GM12878 (cell line): ENCODE measurements around the gene IGSF1. TPM values are rescaled to one million over a fixed set of nuclear protein-coding genes. Genes with fewer than 3 reads are reported as not detected.

Experiments used
- IRF3 ChIP-seq: fragments of 450-650 bp; IDR thresholded peaks from 2 replicates; pipeline ENCODE4 v1.6.1; 2014; ENCODE audit warnings: mild to moderate bottlenecking
- NR2C2 ChIP-seq: IDR thresholded peaks from 2 replicates; pipeline ENCODE4 v1.6.1; 2011; ENCODE audit warnings: borderline replicate concordance, low read depth; ENCODE audit not compliant: control insufficient read depth, insufficient read length
- PBX3 ChIP-seq: IDR thresholded peaks from 2 replicates; pipeline ENCODE4 v1.6.1; 2011; ENCODE audit warnings: mild to moderate bottlenecking, low read depth, low read length, moderate library complexity; ENCODE audit not compliant: insufficient replicate concordance
- SMC3 ChIP-seq: IDR thresholded peaks from 2 replicates; pipeline ENCODE4 v1.6.1; 2011; ENCODE audit warnings: low read length, improper control_type of control experiment, borderline replicate concordance
- ZNF592 ChIP-seq: fragments of 450-650 bp; IDR thresholded peaks from 2 replicates; pipeline ENCODE4 v1.6.1; 2017; ENCODE audit warnings: mild to moderate bottlenecking, moderate library complexity
- polyA plus RNA-seq, 11 experiments: library from polyadenylated mRNA; depleted of rRNA in 4 of 11; unstranded in 6 of 11; stranded (reverse) in 5 of 11; fragments of >200 nt; fragmentation: Nextera tagmentation in 4 of 11; fragmentation: Illumina TruSeq in 1 of 11; extraction: Ambion mirVana in 4 of 11; extraction: Trizol in 1 of 11; gene quantifications; 1 replicate in 1 of 11; 2 replicates in 10 of 11; pipeline versions ENCODE4 v1.2.1 to v1.2.3, GENCODE V29; 2011 to 2016; ENCODE audit warnings: inconsistent platforms in 2 of 11, missing spikeins in 2 of 11, low read depth in 1 of 11
- total RNA-seq, 4 experiments: library from RNA; depleted of rRNA in 3 of 4; stranded (reverse); fragments of >200 nt in 3 of 4; fragmentation: Illumina TruSeq in 1 of 4; extraction: Trizol in 1 of 4; gene quantifications; 2 replicates each; pipeline versions ENCODE4 v1.2.1 to v1.2.3, GENCODE V29; 2013 to 2021

IGSF1 gene
- total and polyA plus RNA-seq, 10 of the 15 experiments (the other 5 are each of a cell fraction or from before 2014, with no cell fraction given), result 0.04 to 0.08 TPM; not detected in 8

GRCh38 chrX:131235768-131236545, 53.1 kb downstream of the IGSF1 start (continued):
- TF ChIP-seq ZNF592 (no peak), PBX3 (no peak), IRF3 (no peak), SMC3 (no peak), NR2C2 (no peak)
- TF ChIP-seq, all 136 proteins: peak for 0
